B cell (primary cell): ENCODE results near the gene PPP1R12C. TPM values are rescaled to one million over a fixed set of nuclear protein-coding genes. Genes with fewer than 3 reads are reported as not detected.
A peak's percentile ranks its signal among the peaks of the same experiment; 100 is the strongest.

Experiments
- ATAC-seq: fragments of 200-7000 bp; cut with Tn5 transposase; one replicate; pipeline ENCODE4 v1.10.0; 2021; ENCODE audit warnings: low read depth, mild to moderate bottlenecking, moderate number of reproducible peaks, moderate library complexity
- CTCF ChIA-PET: fragments of 350-600 bp; sonication (Branson Sonifier 250); formaldehyde crosslinking; loops from one replicate; lab custom pipeline; 2021; ENCODE audit warnings: antibody characterized with exemption, inconsistent platforms; lab: Charles Lee
- POLR2A ChIA-PET: fragments of 350-600 bp; sonication (Branson Sonifier 250); formaldehyde crosslinking; loops from one replicate; lab custom pipeline; 2021; ENCODE audit warnings: antibody characterized with exemption; lab: Charles Lee
- DNase-seq: peaks from one replicate; pipeline ENCODE4 v3.0.0; 2013
- H2AFZ ChIP-seq: 2 replicates; pipeline ENCODE4 v1.6.1; 2012; ENCODE audit warnings: mild to moderate bottlenecking, low read depth, low read length; ENCODE audit not compliant: insufficient read depth, poor library complexity, severe bottlenecking
- H3K27ac ChIP-seq, 2 donors: 1 replicate in 1 of 2; 2 replicates in 1 of 2; pipeline ENCODE4 v1.5.1; 2012 to 2013; ENCODE audit warnings: low read length in 2 of 2, mild to moderate bottlenecking in 2 of 2, moderate library complexity in 1 of 2
- H3K27me3 ChIP-seq, 4 experiments: fragments of 200-600 bp in 1 of 4; sonication (generic) in 1 of 4; replicated peaks in 1 of 4; 1 replicate in 2 of 4; 2 replicates in 2 of 4; pipeline versions ENCODE4 v1.6.1 to v1.7.0; 2013 to 2016; ENCODE audit warnings: low read length in 3 of 4, mild to moderate bottlenecking in 2 of 4, mixed read lengths in 1 of 4, moderate library complexity in 1 of 4; ENCODE audit not compliant: insufficient read depth in 4 of 4, control insufficient read depth in 3 of 4; ENCODE audit errors: control extremely low read depth in 1 of 4
- H3K36me3 ChIP-seq, 2 experiments: replicated peaks in 1 of 2; 1 replicate in 1 of 2; 2 replicates in 1 of 2; pipeline versions ENCODE4 v1.6.1 to v1.7.1; 2013; ENCODE audit warnings: low read length in 1 of 2; ENCODE audit not compliant: insufficient read depth in 2 of 2, control insufficient read depth in 1 of 2; ENCODE audit errors: control extremely low read depth in 1 of 2, extremely low read depth in 1 of 2
- H3K4me1 ChIP-seq, 2 donors: fragments of 200-600 bp in 1 of 2; sonication (generic) in 1 of 2; 1 replicate in 1 of 2; 2 replicates in 1 of 2; pipeline versions ENCODE4 v1.5.1 to v1.6.1; 2013 to 2017; ENCODE audit warnings: low read length in 2 of 2; ENCODE audit not compliant: control insufficient read depth in 2 of 2, insufficient read depth in 2 of 2
- H3K4me2 ChIP-seq: replicated peaks from 2 replicates; pipeline ENCODE3; 2012; ENCODE audit warnings: mild to moderate bottlenecking, low read depth, low read length; ENCODE audit not compliant: poor library complexity, severe bottlenecking
- H3K4me3 ChIP-seq, 5 experiments: fragments of 200-600 bp in 1 of 5; sonication (generic) in 1 of 5; 1 replicate in 3 of 5; 2 replicates in 2 of 5; pipeline versions ENCODE4 v1.5.1 to v1.7.0; 2011 to 2016; ENCODE audit warnings: low read length in 4 of 5, mild to moderate bottlenecking in 4 of 5, low read depth in 2 of 5, control low read depth in 1 of 5, moderate library complexity in 1 of 5; ENCODE audit not compliant: insufficient read depth in 1 of 5; ENCODE audit errors: control extremely low read depth in 1 of 5, extremely low read depth in 1 of 5
- H3K79me2 ChIP-seq: fragments of 200-600 bp; sonication (generic); one replicate; pipeline ENCODE4 v1.6.0; 2016; ENCODE audit warnings: low read length; ENCODE audit not compliant: control insufficient read depth, insufficient read depth
- H3K9ac ChIP-seq: fragments of 200-600 bp; sonication (generic); 2 replicates; pipeline ENCODE4 v1.6.1; 2017; ENCODE audit warnings: mild to moderate bottlenecking, low read length, moderate library complexity
- H3K9me3 ChIP-seq, 3 donors: one replicate each; pipeline versions ENCODE4 v1.6.1 to v1.7.1; 2013; ENCODE audit warnings: low read length in 2 of 3; ENCODE audit not compliant: control insufficient read depth in 2 of 3, insufficient read depth in 1 of 3; ENCODE audit errors: control extremely low read depth in 1 of 3
- H4K20me1 ChIP-seq: 2 replicates; pipeline ENCODE4 v1.6.0; 2012; ENCODE audit warnings: mild to moderate bottlenecking, low read length; ENCODE audit not compliant: insufficient read depth, control insufficient read depth, poor library complexity, severe bottlenecking
- H3K27ac Mint-ChIP-seq: one replicate; pipeline ENCODE4 v1.8.0; 2021; ENCODE audit warnings: mixed read lengths
- H3K27me3 Mint-ChIP-seq: one replicate; pipeline ENCODE4 v1.8.0; 2021; ENCODE audit warnings: mixed read lengths
- H3K4me1 Mint-ChIP-seq: one replicate; pipeline ENCODE4 v1.8.0; 2021; ENCODE audit warnings: mixed read lengths
- H3K4me3 Mint-ChIP-seq: one replicate; pipeline ENCODE4 v1.8.0; 2021; ENCODE audit warnings: mixed read lengths
- H3K9me3 Mint-ChIP-seq: one replicate; pipeline ENCODE4 v1.8.0; 2022; ENCODE audit warnings: mixed read lengths; ENCODE audit not compliant: insufficient read depth
- CTCF ChIP-seq: fragments of 200-600 bp; IDR thresholded peaks from one replicate; pipeline ENCODE4 v1.8.0; 2022; ENCODE audit warnings: antibody characterized with exemption, mild to moderate bottlenecking
- EZH2 ChIP-seq: IDR thresholded peaks from 2 replicates; pipeline ENCODE4 v1.6.1; 2012; ENCODE audit warnings: borderline replicate concordance, low read depth, mild to moderate bottlenecking, moderate library complexity, low read length; ENCODE audit not compliant: insufficient read depth, poor library complexity, severe bottlenecking
- WGBS: methylation state at CpG from one replicate; pipeline ENCODE4 v1.1.5; 2013; ENCODE audit warnings: missing lambda C conversion rate; ENCODE audit not compliant: insufficient coverage; 5-methylcytosine and 5-hydroxymethylcytosine counted together
- intact Hi-C: fragments of 100-400 bp; cut with micrococcal nuclease; formaldehyde crosslinking; loops from one replicate; pipeline ENCODE4 v1.10.0; 2022
- polyA plus RNA-seq: library from polyadenylated mRNA; depleted of rRNA; stranded (reverse); fragments of >200 nt; gene quantifications from 2 replicates; pipeline ENCODE4 v1.2.3, GENCODE V29; 2012
- total RNA-seq, 2 donors: library from RNA; stranded (reverse); fragments of 120-200 nt in 1 of 2; gene quantifications; 1 replicate in 1 of 2; 2 replicates in 1 of 2; pipeline versions ENCODE4 v1.2.3 to v1.2.4, GENCODE V29; 2013 to 2022

Gene PPP1R12C
- total and polyA plus RNA-seq, 2 donors (not counting 1 experiment from before 2014, with no cell fraction given), result 145 to 179 TPM

- CTCF ChIA-PET, result interaction anchor here (0.7 to 1.8 kb wide), 3 partner anchors 23 to 397 kb away, joined by 3 to 10 read pairs (median 3); no protein-coding TSS in a partner anchor
- peak; percentile 95 for ATAC-seq
These were observed 390 bp upstream of the PPP1R12C start for GRCh38 chr19:55117663-55118391.

More at GRCh38 chr19:55117663-55118391, 390 bp upstream of the PPP1R12C start:
- Histone ChIP-seq H3K27ac (peak overlapping the region in 1 of 2 donors; percentile 2), H3K9me3 (no peaks in the 10 kb centered on the region), H3K4me3 (peak overlapping the region; percentile 52 to 83 (median 75)), H3K27me3 (no peaks in the 10 kb centered on the region), H4K20me1 (peaks cover 42% of the 10 kb centered on the region), H3K79me2 (peaks cover 43% of the 10 kb centered on the region), H3K36me3 (no peaks in the 10 kb centered on the region), H3K4me2 (peak overlapping the region; percentile 90), H3K4me1 (peaks cover 12 to 42% of the 10 kb centered on the region in 2 donors), H2AFZ (peak overlapping the region; percentile 87), H3K9ac (peak overlapping the region; percentile 82)
- peak; percentile 95 for DNase-seq
- 1% methylated on average over 37 of the region's 44 CpGs for WGBS
- peaks cover 4% of the 10 kb centered on the region for H3K27me3 Mint-ChIP-seq
- TF ChIP-seq EZH2, result no peak
- no peak for TF ChIP-seq CTCF
- H3K4me1 Mint-ChIP-seq, result peaks cover 49% of the 10 kb centered on the region
- intact Hi-C loops, result loop anchor here (1.0 to 10.0 kb wide), 7 partner anchors 55 to 1003 kb away; partner anchors contain the start of genes EPN1, PRPF31, RDH13 and RPL28
- peak overlapping the region; percentile 98 for H3K4me3 Mint-ChIP-seq
- peak overlapping the region; percentile 97 for H3K27ac Mint-ChIP-seq
- no peaks in the 10 kb centered on the region for H3K9me3 Mint-ChIP-seq
- POLR2A ChIA-PET, result interaction anchor here (1.0 to 1.2 kb wide), 3 partner anchors 31 to 481 kb away, joined by 3 read pairs; partner anchors contain the start of genes FIZ1 and UBE2S
